Left ventricle myocardium inferior (tissue), 1 donor: ENCODE results near the gene ANKMY1. TPM values are rescaled to one million over a fixed set of nuclear protein-coding genes. Genes with fewer than 3 reads are reported as not detected.

ENCODE experiments used
- DNase-seq: peaks from one replicate; pipeline ENCODE4 v3.0.0-alpha.2; 2020
- H3K27ac ChIP-seq: fragments of 200-600 bp; replicated peaks from 2 replicates; pipeline ENCODE4 v1.8.0; 2021
- H3K27me3 ChIP-seq: fragments of 200-600 bp; 2 replicates; pipeline ENCODE4 v1.8.0; 2021; ENCODE audit warnings: low read depth
- H3K36me3 ChIP-seq: fragments of 200-600 bp; 2 replicates; pipeline ENCODE4 v1.8.0; 2021
- H3K4me1 ChIP-seq: fragments of 200-600 bp; 2 replicates; pipeline ENCODE4 v1.8.0; 2021
- H3K4me3 ChIP-seq: fragments of 200-600 bp; 2 replicates; pipeline ENCODE4 v1.8.0; 2021; ENCODE audit warnings: mild to moderate bottlenecking, moderate library complexity
- H3K9me3 ChIP-seq: fragments of 200-600 bp; replicated peaks from 2 replicates; pipeline ENCODE4 v1.8.0; 2021
- intact Hi-C: fragments of 100-400 bp; cut with micrococcal nuclease; formaldehyde crosslinking; loops from one replicate; pipeline ENCODE4 v1.11.0; 2022
- total RNA-seq: library from RNA; stranded (reverse); fragmentation: NEBNext Ultra II Directional; extraction: Animal tissue kit (Norgen Biotek cat#: 25700); gene quantifications from one replicate; pipeline ENCODE4 v1.2.1, GENCODE V29; 2021
- TF ChIP-seq, protein P1 (sequence below): fragments of 200-600 bp; IDR thresholded peaks from 2 replicates; pipeline ENCODE4 v1.8.0; 2021; ENCODE audit warnings: antibody characterized with exemption, mild to moderate bottlenecking, borderline replicate concordance
- donor health status: DM: no; HTN: yes; CAD: no; lungs with severe emphysema.

Gene ANKMY1
- total RNA-seq, 1 donor from 2014 or later = 4.0 TPM

DNA sequence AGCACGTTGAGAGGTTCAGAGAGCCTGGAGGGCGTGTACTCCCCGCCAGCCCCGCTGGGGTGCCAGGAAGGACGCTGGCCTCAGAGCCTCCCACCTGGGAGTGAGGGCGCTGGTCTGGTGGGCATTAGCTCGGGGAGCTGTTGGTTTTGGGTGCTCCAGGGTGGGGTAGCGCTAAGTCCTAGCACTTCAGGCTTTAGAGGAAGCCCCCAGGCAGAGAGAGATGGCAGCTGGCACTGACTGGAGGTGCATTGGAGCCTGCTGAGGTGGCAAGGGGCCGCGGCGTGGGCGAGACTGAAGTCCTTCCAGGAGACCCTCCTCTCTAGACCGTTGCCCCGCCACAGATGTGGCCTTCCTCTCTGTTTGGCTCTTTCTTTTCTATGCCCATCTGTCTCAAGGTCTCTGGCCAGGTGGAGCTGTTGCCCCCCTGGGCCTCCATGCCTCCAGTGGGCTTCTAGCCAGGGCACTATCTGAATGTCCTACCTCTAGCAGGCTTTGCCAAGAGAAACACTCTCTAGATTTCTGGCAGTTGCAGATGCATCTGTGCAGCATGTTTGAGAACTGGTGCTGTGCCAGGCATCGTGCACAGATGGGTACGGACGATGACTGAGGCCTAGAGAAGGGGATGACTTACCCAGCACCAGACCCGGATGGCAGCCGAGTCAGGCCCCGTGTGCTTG is 35.4 kb upstream of the ANKMY1 start:
- TF ChIP-seq, protein P1, sequence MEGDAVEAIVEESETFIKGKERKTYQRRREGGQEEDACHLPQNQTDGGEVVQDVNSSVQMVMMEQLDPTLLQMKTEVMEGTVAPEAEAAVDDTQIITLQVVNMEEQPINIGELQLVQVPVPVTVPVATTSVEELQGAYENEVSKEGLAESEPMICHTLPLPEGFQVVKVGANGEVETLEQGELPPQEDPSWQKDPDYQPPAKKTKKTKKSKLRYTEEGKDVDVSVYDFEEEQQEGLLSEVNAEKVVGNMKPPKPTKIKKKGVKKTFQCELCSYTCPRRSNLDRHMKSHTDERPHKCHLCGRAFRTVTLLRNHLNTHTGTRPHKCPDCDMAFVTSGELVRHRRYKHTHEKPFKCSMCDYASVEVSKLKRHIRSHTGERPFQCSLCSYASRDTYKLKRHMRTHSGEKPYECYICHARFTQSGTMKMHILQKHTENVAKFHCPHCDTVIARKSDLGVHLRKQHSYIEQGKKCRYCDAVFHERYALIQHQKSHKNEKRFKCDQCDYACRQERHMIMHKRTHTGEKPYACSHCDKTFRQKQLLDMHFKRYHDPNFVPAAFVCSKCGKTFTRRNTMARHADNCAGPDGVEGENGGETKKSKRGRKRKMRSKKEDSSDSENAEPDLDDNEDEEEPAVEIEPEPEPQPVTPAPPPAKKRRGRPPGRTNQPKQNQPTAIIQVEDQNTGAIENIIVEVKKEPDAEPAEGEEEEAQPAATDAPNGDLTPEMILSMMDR = no peak
- H3K4me3 ChIP-seq = no peak overlapping the region
- H3K4me1 ChIP-seq = peaks cover 94% of the 10 kb centered on the region
- H3K9me3 ChIP-seq = no peaks in the 10 kb centered on the region
- peak; percentile 54 for DNase-seq
- intact Hi-C loops = no loop called here
- no peaks in the 10 kb centered on the region for H3K27me3 ChIP-seq
- peaks cover 54% of the 10 kb centered on the region for H3K36me3 ChIP-seq
- peak overlapping the region; percentile 89 for H3K27ac ChIP-seq

DNA sequence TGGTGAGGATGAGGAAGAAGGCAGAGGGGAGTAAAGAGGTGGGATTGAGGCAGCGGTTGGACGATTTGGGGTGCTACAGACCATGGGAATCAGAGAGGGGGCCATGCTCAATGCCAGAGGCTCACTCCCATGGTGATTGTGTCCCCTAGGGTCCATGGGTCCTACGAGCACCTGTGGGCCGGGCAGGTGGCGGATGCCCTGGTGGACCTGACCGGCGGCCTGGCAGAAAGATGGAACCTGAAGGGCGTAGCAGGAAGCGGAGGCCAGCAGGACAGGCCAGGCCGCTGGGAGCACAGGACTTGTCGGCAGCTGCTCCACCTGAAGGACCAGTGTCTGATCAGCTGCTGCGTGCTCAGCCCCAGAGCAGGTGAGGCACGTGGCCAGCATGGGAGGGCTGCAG is 34.0 kb upstream of the ANKMY1 start:
- H3K4me3 ChIP-seq = no peak overlapping the region
- intact Hi-C loops = no loop called here
- no peaks in the 10 kb centered on the region for H3K27me3 ChIP-seq
- peaks cover 98% of the 10 kb centered on the region for H3K4me1 ChIP-seq
- H3K36me3 ChIP-seq = peaks cover 44% of the 10 kb centered on the region
- no peak for DNase-seq
- peak overlapping the region; percentile 89 for H3K27ac ChIP-seq
- TF ChIP-seq, protein P1 = no peak
- H3K9me3 ChIP-seq = no peaks in the 10 kb centered on the region

DNA sequence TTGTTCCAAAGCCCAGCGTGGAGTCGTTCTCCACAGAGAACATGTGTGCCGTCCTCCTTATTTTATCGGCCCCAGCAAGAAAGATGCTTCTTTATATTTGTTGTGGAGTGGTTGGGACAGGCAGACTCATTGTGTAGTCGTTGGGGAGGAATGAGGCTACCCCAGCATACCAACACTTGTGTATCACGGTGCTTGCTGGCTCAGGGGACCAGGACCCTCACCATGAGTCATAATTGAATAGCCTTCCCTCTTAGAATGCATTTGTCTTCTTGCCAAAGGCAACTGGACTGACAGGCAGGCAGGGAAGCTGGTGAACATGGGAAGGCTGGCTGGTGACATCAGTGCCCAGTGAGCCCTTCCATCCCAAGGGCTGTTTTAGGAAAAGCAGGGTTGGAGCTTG is 33.4 kb upstream of the ANKMY1 start:
- Histone ChIP-seq H3K4me3 (no peak overlapping the region), H3K4me1 (peaks cover 95% of the 10 kb centered on the region), H3K9me3 (no peaks in the 10 kb centered on the region), H3K36me3 (peaks cover 44% of the 10 kb centered on the region), H3K27ac (peak overlapping the region; percentile 89), H3K27me3 (no peaks in the 10 kb centered on the region)
- intact Hi-C loops = no loop called here
- no peak for DNase-seq
- TF ChIP-seq, protein P1 = no peak

DNA sequence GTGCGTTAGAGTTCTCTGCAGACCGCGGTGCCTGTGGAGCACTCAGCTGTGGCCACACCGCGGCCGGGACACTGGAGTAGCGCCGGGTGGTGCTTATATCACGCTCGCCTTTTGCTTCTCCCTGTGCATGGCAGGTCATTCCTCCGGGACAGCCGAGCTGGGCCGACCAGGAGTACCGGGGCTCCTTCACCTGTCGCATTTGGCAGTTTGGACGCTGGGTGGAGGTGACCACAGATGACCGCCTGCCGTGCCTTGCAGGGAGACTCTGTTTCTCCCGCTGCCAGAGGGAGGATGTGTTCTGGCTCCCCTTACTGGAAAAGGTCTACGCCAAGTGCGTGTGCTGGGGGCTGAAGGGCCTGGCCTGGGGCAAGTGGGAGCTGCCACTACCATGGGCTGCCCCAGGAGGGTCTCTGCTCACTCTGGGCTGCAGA is 32.9 kb upstream of the ANKMY1 start:
- Histone ChIP-seq H3K4me3 (no peak overlapping the region), H3K27me3 (no peaks in the 10 kb centered on the region), H3K27ac (peak overlapping the region; percentile 89), H3K9me3 (no peaks in the 10 kb centered on the region), H3K36me3 (peaks cover 41% of the 10 kb centered on the region), H3K4me1 (peaks cover 93% of the 10 kb centered on the region)
- no peak for DNase-seq
- TF ChIP-seq, protein P1 = no peak
- intact Hi-C loops = no loop called here

DNA sequence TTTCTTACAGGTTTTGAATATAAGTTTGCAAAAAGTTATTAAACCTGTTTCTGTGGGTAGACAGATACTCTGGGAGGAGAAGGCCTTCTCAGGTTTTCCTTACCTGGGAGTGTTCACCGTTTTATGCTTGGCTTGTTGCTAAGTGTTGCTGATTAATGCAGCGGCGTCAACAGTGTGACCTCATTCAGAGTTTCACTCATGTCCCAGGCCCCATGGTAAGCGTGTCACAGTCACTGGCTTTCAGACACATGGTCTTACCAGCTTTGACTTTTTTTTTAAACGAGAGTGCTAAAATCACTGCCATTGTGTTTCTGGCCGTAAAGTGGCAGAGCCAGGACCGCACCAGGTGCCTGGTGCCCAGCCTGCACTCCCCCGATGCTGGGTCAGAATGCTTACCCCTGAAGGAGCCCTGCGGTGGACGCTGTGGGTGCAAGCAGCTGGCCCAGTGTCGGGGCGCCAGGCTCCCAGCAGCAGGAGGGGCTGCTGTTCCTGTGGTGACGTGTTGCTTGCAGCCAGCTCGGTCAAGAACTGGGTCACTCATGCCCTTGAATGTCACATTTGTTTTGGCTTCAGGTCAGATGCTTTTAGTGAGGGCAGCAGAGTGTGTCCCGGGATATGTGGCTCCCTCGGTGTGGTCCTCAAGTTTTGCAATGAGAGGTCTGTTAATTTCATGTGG is 32.2 kb upstream of the ANKMY1 start:
- TF ChIP-seq, protein P1 = no peak
- H3K9me3 ChIP-seq = no peaks in the 10 kb centered on the region
- peaks cover 93% of the 10 kb centered on the region for H3K4me1 ChIP-seq
- peaks cover 34% of the 10 kb centered on the region for H3K36me3 ChIP-seq
- intact Hi-C loops = no loop called here
- H3K27ac ChIP-seq = peak overlapping the region; percentile 89
- no peak overlapping the region for H3K4me3 ChIP-seq
- no peaks in the 10 kb centered on the region for H3K27me3 ChIP-seq
- peak; percentile 26 for DNase-seq
